ENCODE data around the gene ASB3. TPM values are rescaled to one million over a fixed set of nuclear protein-coding genes. Genes with fewer than 3 reads are reported as not detected.

The ASB3 gene
- polyA plus RNA-seq, 4 donors: 26.9 to 32.9 (median 31.9) TPM

Other genes starting within 250 kb of the ASB3 start
- gene CHAC2, start 19.1 kb downstream of the ASB3 start, polyA plus RNA-seq (ENCODE audit: insufficient read length in 4 of 4): 1 to 10 TPM; 4.6 to 5.6 (median 5.1) TPM
- 10 to 100 TPM; 71.0 to 84.5 (median 80.4) TPM for gene ERLEC1, start 91 bp upstream of the ASB3 start, polyA plus RNA-seq (ENCODE audit: insufficient read length in 4 of 4)
- 1 to 10 TPM; 1.5 to 2.0 (median 1.9) TPM for gene GPR75, start 73.0 kb upstream of the ASB3 start, polyA plus RNA-seq (ENCODE audit: insufficient read length in 4 of 4)
- 10 to 100 TPM; 53.1 to 64.6 (median 58.7) TPM for gene PSME4, start 184.0 kb upstream of the ASB3 start, polyA plus RNA-seq (ENCODE audit: insufficient read length in 4 of 4)